Left lung (tissue), 10 donors: ENCODE results near the gene LRMDA. TPM values are rescaled to one million over a fixed set of nuclear protein-coding genes. Genes with fewer than 3 reads are reported as not detected.

Experiments
- ATAC-seq: fragments of 200-7000 bp; cut with Tn5 transposase; one replicate; pipeline ENCODE4 v1.9.1; 2020; ENCODE audit warnings: moderate library complexity
- DNase-seq, 4 donors: peaks; one replicate each; pipeline ENCODE4 v3.0.0-alpha.2; 2013 to 2020
- H3K27ac ChIP-seq, 2 donors: fragments of 200-600 bp; sonication (generic) in 1 of 2; one replicate each; pipeline versions ENCODE4 v1.5.0 to v1.8.0; 2020 to 2021
- H3K27me3 ChIP-seq, 2 donors: fragments of 200-600 bp; sonication (generic) in 1 of 2; one replicate each; pipeline versions ENCODE4 v1.5.0 to v1.8.0; 2020 to 2021
- H3K36me3 ChIP-seq, 2 donors: fragments of 200-600 bp; sonication (generic) in 1 of 2; one replicate each; pipeline versions ENCODE4 v1.5.0 to v1.8.0; 2020 to 2021
- H3K4me1 ChIP-seq, 2 donors: fragments of 200-600 bp; one replicate each; pipeline ENCODE4 v1.8.0; 2021
- H3K4me3 ChIP-seq, 2 donors: fragments of 200-600 bp; sonication (generic) in 1 of 2; one replicate each; pipeline versions ENCODE4 v1.5.0 to v1.8.0; 2020 to 2021; ENCODE audit warnings: mild to moderate bottlenecking in 1 of 2
- H3K9me3 ChIP-seq, 2 donors: fragments of 200-600 bp; sonication (generic) in 1 of 2; one replicate each; pipeline versions ENCODE4 v1.5.0 to v1.8.0; 2020 to 2021
- CTCF ChIP-seq, 2 donors: fragments of 200-600 bp; sonication (generic) in 1 of 2; IDR thresholded peaks; one replicate each; pipeline versions ENCODE4 v1.5.0 to v1.8.0; 2021; ENCODE audit warnings: antibody characterized with exemption in 2 of 2
- intact Hi-C, 2 donors: fragments of 100-400 bp; cut with DNase I; formaldehyde crosslinking; loops; one replicate each; pipeline versions ENCODE4 v1.11.2 to v1.14.2; 2022
- polyA plus RNA-seq, 6 donors: library from polyadenylated mRNA; unstranded; fragments of 120-200 nt; gene quantifications; one replicate each; pipeline ENCODE4 v1.2.1, GENCODE V29; 2013; ENCODE audit not compliant: insufficient read length in 6 of 6
- total RNA-seq, 2 donors: library from RNA; stranded (reverse); fragmentation: NEBNext Ultra II Directional; extraction: Animal tissue kit (Norgen Biotek cat#: 25700); gene quantifications; one replicate each; pipeline ENCODE4 v1.2.1, GENCODE V29; 2021
- donor health status: DM: no; HTN: yes; CAD: no.
- donor health status: DM: no; HTN: no; CAD: no.

LRMDA gene
- total and polyA plus RNA-seq, 8 donors: 13.9 to 23.6 (median 18.7) TPM

- H3K36me3 ChIP-seq: no peaks in the 10 kb centered on the region
- H3K27ac ChIP-seq: no peak overlapping the region
- H3K4me3 ChIP-seq: no peak overlapping the region
- no peak for TF ChIP-seq CTCF (IDR thresholded peaks at IDR 0.05)
- H3K9me3 ChIP-seq: no peaks in the 10 kb centered on the region
- no peaks in the 10 kb centered on the region for H3K4me1 ChIP-seq
- intact Hi-C loops: no loop called here
- no peak for ATAC-seq
- no peaks in the 10 kb centered on the region for H3K27me3 ChIP-seq
- no peak for DNase-seq
These were observed 377.6 kb downstream of the LRMDA start for GRCh38 chr10:75809003-75809402.

GRCh38 chr10:75814014-75814413 is 382.6 kb downstream of the LRMDA start:
- Histone ChIP-seq H3K9me3 (no peaks in the 10 kb centered on the region), H3K27ac (no peak overlapping the region), H3K4me1 (no peaks in the 10 kb centered on the region), H3K36me3 (no peaks in the 10 kb centered on the region), H3K4me3 (no peak overlapping the region), H3K27me3 (no peaks in the 10 kb centered on the region)
- ATAC-seq (no peak), DNase-seq (no peak)
- intact Hi-C loops: no loop called here
- TF ChIP-seq CTCF (IDR thresholded peaks at IDR 0.05): no peak

- Histone ChIP-seq H3K4me1 (no peaks in the 10 kb centered on the region), H3K27ac (no peak overlapping the region), H3K36me3 (no peaks in the 10 kb centered on the region), H3K9me3 (no peaks in the 10 kb centered on the region), H3K4me3 (no peak overlapping the region), H3K27me3 (no peaks in the 10 kb centered on the region)
- ATAC-seq (no peak), DNase-seq (no peak)
- intact Hi-C loops: no loop called here
- no peak for TF ChIP-seq CTCF (IDR thresholded peaks at IDR 0.05)
These were observed 383.6 kb downstream of the LRMDA start for GRCh38 chr10:75815066-75815465.

GRCh38 chr10:75817198-75817597 is 385.8 kb downstream of the LRMDA start:
- Histone ChIP-seq H3K4me3 (no peak overlapping the region), H3K9me3 (no peaks in the 10 kb centered on the region), H3K27me3 (no peaks in the 10 kb centered on the region), H3K4me1 (no peaks in the 10 kb centered on the region), H3K27ac (no peak overlapping the region), H3K36me3 (no peaks in the 10 kb centered on the region)
- no peak for TF ChIP-seq CTCF (IDR thresholded peaks at IDR 0.05)
- intact Hi-C loops: no loop called here
- no peak for ATAC-seq
- no peak for DNase-seq

- Histone ChIP-seq H3K4me3 (no peak overlapping the region), H3K27me3 (no peaks in the 10 kb centered on the region), H3K36me3 (no peaks in the 10 kb centered on the region), H3K4me1 (no peaks in the 10 kb centered on the region), H3K27ac (no peak overlapping the region), H3K9me3 (no peaks in the 10 kb centered on the region)
- ATAC-seq: no peak
- DNase-seq: no peak
- TF ChIP-seq CTCF (IDR thresholded peaks at IDR 0.05): no peak
- intact Hi-C loops: no loop called here
These were observed 387.1 kb downstream of the LRMDA start for GRCh38 chr10:75818552-75818951.
